Measurements from ENCODE around the gene PPP1R1B.

Gene PPP1R1B

DNA sequence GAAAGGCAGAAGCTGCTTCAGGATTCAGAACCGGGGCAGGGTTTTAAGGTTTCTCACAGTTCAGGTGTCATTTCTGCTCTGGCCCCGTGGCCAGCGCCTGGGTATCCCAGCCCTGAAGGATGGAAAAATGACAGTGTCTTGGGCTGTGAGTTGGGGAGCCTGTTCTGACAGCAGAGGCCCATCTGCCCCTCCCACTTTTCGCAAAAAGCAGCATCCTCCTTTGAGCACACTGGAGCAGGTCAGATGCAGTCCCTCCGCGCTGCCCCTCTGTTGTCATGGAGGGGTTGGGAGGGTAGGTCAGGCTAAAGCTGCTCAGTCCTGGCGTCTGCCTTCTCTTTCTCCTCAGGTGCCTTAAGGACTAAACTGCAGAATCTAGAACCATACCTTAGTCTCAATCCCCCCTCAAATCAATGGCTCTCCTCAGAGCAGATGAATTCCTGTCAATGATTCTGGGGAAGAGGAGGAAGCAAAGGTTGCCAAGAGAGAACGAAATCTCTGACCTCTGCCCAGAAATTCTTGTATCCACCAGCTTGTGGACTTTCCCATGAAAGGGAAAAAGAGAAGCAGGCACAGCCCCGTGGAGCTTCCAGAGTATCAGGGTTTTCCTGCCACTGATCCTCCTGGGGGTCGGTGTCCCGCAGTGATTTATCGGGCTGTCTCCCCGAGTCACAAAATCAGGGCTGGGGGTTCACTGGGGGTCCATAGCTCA lies 26.3 kb upstream of the PPP1R1B start:
- no peak for DNase-seq (ENCODE audit: low read depth)

DNA sequence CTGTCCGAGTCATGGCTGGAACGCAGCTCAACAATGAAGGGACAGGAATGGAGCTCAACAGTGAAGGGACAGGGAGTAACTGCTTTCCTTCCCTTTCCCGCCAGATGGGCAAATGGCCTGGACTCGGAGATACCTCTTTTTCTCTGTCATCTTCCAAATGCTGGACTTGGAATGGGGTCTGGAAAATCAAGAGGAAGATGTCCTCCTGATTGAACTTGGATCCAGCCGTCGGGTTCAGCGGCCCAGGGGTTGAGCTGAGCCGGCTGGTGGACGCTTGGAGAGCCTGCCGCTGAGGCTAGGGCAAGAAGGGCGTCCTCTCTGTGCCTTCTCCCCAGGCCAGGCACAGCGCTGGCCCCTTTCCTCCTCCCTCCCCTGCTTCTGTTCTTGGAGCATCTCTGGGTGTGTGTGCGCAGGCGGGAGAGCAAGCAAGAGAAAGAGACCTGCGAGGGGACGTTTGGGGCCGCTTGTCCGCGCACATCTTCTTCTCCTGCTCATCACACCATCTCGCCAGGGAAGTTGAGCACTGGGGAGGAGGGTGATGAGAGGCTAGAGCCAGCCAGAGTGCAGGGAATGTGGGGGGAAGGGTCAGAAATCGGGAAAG lies 25.7 kb upstream of the PPP1R1B start:
- DNase-seq (ENCODE audit: low read depth) = no peak

DNA sequence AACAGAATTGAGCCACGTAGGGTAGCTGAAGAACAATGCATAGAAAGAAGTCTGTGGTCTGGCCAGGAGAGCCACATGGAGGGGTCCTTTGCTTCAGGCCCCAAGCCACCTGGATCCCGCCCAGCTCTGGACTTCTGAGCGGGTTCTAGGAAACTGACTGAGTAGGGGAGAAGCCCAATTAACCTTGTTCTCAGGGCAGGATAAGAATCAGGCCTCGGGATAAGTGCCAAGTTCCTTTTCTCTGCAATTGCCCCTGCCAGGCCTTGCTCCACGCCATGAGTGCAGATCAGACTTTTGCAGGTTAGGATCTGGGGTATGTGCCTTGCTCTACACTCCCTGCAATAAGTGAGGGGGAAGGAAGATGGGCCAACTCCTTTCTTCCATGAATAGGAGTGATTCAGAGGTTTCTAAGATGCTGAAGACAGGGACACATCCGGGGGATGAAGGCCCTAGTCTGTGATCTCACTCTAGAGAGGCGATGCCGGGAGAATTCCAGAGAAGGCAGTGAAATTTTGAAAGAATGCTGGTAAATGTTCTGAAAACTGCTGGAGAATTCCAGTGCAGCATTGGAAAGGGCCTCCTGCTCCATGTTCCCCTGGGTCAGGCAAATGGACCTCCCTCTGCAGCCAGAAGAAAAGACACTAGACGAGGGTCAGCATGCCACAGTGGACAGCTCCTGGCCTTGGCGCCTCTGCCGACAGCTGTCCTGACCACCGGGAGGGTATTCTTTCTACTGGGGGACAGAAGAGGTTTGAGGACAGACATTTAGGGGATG lies 24.8 kb upstream of the PPP1R1B start:
- no peak for DNase-seq (ENCODE audit: low read depth)

DNA sequence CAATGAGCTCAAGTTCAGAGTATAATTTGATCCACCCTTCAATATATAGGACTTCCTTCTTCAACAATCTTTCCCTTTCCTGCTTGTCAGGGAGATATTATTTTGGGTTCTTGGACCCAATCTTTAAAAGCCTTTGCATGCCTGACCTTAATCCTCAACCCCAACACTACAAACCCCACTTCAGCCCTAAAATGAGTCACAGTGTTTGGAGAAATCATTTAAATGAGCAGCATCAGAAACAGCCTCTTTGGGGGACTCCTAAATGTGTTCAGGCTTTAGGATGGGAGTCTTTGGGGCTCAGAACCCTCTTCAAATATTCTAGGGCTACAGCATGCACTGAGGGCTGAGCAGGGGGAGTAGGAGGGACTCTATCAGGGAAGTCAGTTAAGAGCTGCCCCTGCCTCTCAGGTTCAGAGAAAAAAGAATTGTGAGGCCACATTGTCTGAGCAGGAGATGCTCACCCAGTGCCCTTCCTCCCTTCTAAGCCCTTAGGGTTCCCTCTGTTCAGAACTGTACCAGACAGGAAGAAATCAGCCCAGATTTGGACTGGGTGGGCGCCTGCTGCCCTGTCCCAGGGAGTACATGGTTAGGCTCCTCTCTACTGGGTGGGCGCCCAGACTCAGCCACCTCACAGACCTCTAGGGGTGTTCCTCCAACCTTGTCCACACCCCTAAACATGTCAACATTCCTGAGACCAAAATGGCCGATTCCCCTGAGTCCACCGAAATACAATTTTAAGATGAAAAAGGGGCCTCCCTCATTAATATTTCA lies 24.0 kb upstream of the PPP1R1B start:
- no peak for DNase-seq (ENCODE audit: low read depth)

DNA sequence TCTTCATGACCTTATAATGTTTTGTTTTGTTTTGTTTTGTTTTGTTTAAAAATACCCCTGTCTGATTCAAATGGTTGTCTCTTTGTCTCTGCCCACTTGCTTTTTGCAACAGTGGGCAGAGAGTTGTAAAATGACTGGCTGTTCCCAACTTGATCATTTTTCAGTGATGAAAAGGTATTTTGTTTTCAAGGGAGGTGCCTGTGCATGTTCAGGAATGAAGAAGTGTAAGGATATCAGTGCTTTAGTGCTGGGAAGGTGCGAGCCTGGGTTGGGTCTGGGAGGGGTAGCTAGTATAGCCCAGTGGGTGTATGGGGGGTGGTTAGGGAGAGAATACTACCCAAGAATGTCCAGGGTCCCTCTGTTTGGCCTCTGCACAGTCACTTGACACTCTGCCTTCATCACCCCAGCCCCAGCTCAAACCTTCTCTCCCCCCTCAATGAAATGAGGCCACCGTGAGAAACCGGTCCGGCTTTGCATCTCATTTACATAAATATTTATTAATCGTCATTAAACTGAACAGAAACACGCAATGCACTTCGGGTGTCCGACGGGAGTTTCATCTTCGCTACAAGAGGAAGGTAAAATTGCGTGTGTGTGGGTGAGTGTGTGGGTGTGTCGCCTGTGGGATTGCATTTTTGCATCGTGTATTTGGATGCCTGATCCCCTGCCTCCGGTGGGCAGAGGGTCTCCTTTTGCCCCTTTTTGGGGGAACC lies 23.3 kb upstream of the PPP1R1B start:
- DNase-seq (ENCODE audit: low read depth) = no peak

DNA sequence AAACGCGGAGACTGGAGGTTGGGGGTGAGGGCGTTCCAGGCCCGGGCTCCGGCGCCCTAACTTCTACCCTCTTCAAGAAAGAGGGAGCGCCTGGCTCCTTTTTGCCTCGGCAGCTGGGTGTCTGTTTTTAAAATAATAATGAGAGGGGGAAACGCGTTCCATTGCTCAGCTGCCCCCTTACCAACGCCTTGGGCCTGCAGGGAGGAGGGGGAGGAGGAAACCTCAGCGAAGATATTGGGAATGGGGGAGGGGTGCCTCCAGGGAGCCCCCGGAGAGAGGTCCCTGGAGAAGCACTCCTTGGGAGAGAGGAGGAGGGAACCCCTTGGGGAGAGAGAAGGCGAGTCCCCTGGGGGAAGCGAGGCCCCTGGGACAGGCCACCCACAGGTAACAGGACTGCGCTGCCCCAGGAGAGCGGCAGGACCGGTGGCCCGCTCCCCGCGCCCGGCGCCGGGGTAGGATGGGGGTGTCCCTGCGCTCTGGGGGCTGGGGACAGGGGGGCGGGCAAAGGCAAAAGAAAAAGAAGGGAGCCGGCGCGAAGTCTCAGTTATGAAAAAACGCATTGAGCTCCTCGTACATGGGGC lies 21.8 kb upstream of the PPP1R1B start:
- no peak for DNase-seq (ENCODE audit: low read depth)

DNA sequence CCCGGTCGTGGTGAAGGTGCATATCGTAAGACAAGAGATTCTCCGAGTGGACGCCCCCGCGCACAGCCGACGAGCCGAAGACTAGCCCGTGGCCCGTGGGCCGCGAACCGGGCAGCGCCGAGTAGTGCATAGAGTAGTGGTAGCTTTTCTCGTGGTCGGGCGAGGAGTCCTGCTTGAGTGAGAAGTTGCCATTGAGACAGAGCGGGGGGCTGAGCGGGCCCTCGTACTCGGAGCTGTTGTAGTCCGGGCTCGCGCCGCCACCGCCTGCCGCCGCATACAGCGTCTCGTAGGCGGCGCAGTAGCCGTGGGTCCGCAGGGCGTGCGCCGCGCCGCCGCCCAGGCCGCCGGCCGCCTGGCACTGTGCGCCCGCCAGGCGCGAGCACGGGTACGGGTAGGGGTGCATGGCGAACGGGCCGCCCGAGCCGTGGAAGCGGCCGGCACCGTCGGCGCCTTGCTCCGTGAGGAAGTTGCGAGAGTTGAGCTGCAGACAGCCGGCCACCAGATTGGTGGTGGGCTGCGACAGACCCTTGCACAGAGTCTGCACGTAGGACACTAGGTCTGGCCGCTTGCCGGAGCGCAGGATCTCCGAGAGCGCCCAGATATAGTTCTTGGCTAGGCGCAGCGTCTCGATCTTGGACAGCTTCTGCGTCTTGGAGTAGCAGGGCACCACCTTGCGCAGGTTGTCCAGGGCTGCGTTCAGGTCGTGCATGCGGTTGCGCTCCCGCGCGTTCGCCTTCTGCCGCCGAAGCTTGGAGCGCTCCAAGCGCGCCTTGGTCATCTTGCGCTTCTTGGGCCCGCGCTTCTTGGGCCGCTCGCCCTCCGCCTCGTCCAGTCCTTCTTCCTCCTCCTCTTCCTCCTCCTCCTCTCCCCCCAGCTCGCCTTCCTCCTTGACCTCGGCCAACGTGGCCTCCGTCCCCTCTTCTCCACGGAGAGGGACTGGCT lies 21.0 kb upstream of the PPP1R1B start:
- DNase-seq (ENCODE audit: low read depth) = no peak

DNA sequence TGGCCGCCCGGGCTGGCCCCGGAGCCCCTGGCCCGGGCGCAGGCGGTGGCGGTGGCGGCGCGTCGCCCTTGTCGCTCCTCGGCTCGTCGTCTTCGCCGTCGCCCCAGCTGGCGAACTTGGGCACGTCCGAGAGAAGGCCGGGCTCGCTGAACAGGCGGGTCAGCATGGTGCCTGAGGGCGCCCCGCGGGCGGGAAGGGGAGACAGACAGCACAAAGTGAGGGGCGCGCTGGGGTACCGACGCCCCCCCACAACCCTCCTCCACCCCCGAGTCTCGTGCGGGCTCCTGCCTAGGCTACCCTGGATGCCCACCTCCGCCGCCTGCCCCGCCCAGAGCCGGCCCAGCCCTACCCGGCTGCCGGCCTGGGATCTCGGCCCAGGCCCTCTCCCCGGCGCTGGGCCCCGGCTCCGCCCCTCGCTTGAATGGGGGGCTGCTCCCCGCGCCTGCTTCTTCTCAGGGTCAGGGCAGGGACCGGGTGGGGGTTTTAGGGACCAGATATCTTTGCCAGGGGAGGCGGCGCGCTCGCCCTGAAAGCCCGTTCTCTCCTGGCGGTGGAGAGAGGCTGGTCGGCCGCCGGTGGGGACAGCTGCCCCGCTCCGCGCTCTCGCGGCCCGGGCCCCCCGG lies 20.2 kb upstream of the PPP1R1B start:
- DNase-seq (ENCODE audit: low read depth) = no peak

DNA sequence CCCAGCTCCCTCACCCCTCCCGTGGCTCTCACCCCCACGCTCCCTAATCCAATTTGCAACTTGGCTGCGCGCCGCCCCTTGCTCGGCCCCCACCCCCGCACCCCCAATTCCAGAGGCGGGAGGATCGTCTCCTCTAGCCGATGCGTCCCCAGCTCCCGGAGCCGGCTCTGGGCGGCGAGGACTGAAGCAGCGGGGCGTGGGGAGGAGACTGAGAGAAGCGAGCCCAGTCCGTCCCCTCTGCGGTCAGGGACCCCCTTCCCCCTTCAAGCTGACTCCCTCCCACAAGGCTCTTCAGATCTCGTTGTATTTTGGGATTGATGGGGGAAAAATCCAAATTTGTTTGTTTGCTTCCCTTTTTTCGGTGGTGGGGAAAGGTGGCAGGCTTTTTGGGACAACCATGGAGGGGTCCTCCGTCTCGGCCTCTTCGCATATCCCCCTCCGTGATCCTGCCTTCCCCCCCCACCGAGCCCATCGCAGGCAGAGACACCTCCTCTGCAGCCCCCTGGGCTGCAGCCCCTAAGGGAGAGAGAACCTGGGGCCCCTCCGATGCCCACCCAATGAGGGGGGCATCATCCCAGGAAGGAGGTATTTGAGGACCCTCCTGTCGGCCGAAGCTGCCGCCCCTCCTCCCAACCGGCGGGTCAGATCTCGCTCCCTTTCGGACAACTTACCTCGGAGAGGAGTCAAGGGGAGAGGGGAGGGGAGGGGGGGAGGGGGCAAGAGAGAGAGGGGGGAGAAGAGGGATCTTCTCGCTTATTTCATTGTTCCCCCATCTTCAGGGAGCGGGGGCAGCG lies 19.5 kb upstream of the PPP1R1B start:
- DNase-seq (ENCODE audit: low read depth) = no peak

DNA sequence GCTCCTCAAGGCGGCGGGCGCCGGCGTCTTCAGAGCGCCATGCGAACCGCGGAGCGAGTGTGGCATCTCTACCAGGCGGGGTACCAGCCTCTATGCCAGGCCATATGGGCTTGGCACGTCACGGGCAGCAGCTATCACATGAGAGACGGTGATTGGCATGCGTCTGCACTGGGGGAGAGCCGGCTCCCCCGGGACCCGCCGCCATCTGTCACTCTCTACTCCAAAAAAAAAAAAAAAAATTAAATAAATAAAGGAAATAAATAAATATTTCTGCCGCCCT lies 19.0 kb upstream of the PPP1R1B start, which contains the start of gene NEUROD2:
Gene NEUROD2 (minus strand): TSS at position 70 of the 280 bp plus-strand sequence. CDS start 1,321 bp downstream, outside the sequence.
- DNase-seq (ENCODE audit: low read depth) = no peak

DNA sequence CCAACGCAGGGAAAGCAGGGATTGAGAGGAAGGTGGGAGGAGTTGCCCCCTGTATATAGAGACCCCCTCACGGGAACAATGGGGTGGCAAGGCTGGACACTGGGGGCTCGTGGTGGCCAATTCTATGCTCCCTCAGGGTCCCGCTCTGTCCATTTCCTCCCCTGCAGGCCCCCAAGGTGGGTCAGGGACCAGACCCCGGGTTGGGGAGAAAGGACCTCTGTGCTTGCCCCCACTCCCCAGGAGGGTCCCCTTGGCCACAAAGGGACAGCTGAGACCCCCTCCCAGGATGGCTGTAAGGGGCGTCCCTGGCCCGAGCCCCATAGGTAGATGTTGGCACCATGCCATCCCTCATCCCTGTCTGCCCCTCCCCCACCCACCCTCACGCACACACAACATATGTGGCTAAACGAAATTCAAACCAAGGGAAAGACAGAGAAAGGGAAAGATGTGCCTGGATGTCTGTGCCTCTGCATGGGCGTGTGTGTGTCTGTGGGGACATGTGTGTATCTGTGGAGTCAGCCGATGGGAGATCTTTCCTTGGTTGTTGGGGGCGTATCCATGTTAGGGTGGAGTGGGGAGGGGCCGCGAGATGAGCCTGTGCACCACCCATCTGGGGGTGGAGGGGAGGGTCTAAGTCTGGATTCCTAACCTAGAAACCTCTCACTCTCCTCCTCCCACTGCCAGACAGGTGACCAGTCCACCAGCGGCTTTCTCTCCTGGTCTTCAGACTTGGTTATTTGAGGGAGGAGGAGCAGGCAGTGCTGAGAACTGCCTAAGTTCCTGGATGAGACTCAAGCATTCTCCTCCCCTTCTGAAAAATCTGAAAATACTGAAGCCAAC lies 18.4 kb upstream of the PPP1R1B start:
- DNase-seq (ENCODE audit: low read depth) = no peak

DNA sequence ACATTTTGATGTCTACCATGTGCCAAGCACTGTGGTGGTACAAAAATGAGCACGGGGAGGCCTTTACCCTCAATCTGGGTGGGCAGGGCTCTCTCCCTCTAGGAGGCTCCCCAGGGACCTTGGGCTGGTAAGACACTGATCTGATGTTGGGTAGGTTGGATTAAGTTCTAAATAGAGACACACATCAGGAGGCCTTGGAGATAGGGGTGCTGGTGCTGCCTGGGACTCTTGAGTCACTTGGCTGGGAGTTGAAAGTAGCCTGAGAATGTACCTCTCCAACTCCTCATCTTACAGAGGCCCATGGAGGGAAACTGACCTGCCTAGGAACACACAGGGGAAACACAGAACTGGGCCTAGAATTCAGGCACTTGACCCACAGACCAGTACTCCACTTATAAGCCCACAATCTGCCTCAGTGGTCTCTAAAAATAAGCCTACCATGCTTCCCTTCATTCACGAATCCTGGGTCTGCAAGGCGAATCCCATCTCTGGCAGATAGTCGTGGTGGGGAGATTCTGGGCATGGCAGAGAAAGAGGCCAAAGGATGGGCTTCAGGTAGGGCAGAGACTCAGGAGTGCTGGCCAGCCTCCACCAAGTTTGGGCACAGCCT lies 17.2 kb upstream of the PPP1R1B start:
- DNase-seq (ENCODE audit: low read depth) = no peak

DNA sequence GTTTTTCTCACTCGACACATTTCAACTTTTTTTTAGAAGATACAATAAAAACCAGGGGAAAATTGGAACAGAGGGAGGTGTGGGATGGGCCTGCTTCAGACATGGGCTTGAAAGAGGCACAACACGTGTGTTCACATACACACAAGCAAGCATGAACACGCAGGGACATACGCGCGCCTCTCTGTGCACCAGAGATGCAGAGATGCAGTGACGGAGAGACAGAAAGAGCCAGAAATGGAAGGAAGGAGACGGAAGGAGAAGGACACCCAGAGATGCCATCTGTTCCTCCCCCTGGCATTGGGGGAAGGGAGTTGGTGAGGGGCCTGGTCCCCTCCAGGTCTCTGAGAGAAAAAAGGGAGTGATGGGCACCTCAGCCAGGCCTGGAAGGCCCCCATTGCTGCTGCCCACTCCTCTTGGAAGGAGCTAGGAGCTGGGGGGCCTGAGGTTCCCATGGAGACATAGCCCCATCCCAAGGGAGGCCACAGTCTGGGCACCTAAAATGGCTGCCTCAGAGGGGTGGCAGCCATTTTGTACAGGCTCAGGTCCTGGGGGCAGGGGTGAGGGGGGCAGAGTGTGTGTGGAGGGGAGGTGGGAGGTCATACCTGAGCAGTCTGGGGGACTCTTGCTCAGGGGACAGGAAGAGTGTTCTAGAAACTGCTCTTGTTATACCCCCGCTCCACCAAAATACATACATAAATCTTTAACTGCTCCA lies 15.2 kb upstream of the PPP1R1B start:
- DNase-seq (ENCODE audit: low read depth) = no peak

DNA sequence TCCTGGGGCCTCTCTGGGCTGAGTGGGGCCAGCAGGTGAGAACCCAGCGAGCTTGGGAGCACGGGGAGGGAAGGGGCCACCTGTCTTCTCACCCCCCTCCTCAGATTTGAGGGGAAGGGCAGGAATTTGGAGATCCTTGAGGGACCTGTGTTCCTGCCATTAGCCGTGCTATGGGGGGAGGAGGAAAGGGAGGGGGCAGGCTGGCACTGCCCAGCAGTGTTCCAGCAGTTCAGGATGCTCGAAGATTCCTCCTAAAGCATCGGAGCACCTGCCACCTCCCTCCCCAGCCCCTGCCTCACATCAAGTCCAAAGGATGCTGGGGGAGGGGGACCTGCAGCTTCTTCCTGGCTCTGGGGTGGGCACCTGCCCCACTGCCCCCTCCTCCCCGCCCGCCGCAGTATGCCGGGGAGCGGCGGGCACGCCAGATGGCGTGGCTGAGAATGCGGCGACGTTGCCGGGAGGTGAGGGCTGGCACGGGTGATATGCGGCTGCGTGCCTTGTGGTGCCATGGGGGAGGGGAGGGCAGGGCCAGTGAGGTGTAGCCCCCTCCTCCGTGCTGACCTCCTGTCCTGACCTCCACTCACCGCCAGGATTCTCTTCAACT lies 14.4 kb upstream of the PPP1R1B start:
- no peak for DNase-seq (ENCODE audit: low read depth)

DNA sequence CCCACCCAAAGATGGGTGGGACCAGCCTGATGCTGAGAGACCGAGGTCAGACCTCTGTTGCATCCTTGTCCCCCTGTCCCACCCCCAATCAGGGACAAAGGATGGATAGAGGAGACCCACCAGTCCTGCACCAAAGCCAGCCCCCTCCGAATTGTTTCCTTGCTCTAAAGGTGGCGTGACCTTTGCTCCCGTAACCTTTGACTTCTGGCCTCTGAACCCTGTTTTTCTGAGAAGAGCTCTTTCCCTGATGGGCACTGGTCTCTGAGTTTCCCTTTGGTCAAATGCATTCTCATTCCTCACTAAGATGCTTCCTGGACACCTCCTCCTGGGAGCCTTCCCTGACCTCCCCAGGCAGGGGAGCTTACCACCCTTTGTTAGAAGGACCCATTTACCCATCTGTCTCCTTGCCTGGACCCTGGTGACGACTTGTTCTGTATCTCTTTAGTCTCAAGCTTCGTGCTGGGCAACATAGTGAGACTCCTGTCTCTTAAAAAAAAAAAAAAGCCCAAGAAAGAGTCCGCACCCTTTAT lies 13.8 kb upstream of the PPP1R1B start:
- DNase-seq (ENCODE audit: low read depth) = no peak

DNA sequence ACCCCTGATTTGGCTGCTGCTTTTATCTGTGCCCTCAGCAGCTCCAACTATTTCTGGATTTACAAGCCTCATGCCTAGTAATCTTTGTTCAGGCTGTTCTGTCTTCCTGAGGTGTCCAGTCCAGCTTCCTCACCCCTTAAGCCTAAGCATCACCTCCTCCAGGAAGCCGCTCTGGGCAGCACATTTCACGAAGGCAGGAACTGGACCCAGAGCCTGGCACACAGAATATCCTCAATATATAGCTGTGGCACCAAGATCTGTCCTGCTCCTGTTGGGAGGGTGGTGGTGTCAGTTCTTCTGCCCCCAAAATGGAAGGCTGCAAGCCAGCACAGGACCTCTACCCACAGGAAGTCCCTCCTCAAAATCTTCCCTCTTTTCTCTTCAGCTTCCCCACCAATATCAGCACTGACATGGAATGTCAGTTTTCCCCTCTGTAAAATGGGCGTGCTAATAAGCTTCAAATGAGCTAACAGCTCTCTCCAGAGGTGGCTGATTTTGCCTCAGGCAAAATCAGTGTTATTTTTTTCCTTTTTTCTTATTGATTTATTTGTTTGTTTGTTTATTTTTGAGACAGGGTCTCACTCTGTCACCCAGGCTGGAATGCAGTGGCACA lies 12.1 kb upstream of the PPP1R1B start:
- DNase-seq (ENCODE audit: low read depth) = no peak
